ENCODE results near the gene HAND2. TPM values are rescaled to one million over a fixed set of nuclear protein-coding genes. Genes with fewer than 3 reads are reported as not detected.
A peak's percentile ranks its signal among the peaks of the same experiment; 100 is the strongest.

Gene HAND2
- total RNA-seq, 1 donor from 2014 or later = 26.0 TPM

- Histone ChIP-seq H3K4me1 (peaks cover under 1% of the 10 kb centered on the region), H3K27ac (no peak overlapping the region), H3K27me3 (no peaks in the 10 kb centered on the region), H3K9me3 (no peaks in the 10 kb centered on the region), H3K36me3 (no peaks in the 10 kb centered on the region), H3K4me3 (peak overlapping the region; percentile 14 to 36)
- DNase-seq (ENCODE audit: extremely low spot score in 2 of 2) = peak in 1 of 2 donors; percentile 69
- TF ChIP-seq CTCF (IDR thresholded peaks at IDR 0.05) (no peak), POLR2AphosphoS5 (IDR thresholded peaks at IDR 0.05; ENCODE audit: insufficient read depth in 1 of 2, low read depth in 1 of 2) (no peak), POLR2A (IDR thresholded peaks at IDR 0.05) (no peak)
- intact Hi-C loops (cut with DNase I) = no loop called here
Measured at GRCh38 chr4:173500841-173501591, 29.0 kb downstream of the HAND2 start.

- Histone ChIP-seq H3K27me3 (no peaks in the 10 kb centered on the region), H3K27ac (no peak overlapping the region), H3K4me1 (no peaks in the 10 kb centered on the region), H3K36me3 (no peaks in the 10 kb centered on the region), H3K4me3 (no peak overlapping the region), H3K9me3 (no peaks in the 10 kb centered on the region)
- intact Hi-C loops (cut with DNase I) = no loop called here
- TF ChIP-seq POLR2AphosphoS5 (IDR thresholded peaks at IDR 0.05; ENCODE audit: insufficient read depth in 1 of 2, low read depth in 1 of 2) (no peak), POLR2A (IDR thresholded peaks at IDR 0.05) (no peak), CTCF (IDR thresholded peaks at IDR 0.05) (no peak)
- peak in 1 of 2 donors; percentile 77 for DNase-seq (ENCODE audit: extremely low spot score in 2 of 2)
Measured at GRCh38 chr4:173499658-173500535, 30.1 kb downstream of the HAND2 start.

GRCh38 chr4:173498771-173499170 lies 31.3 kb downstream of the HAND2 start:
- Histone ChIP-seq H3K27ac (no peak overlapping the region), H3K36me3 (no peaks in the 10 kb centered on the region), H3K27me3 (no peaks in the 10 kb centered on the region), H3K9me3 (no peaks in the 10 kb centered on the region), H3K4me1 (no peaks in the 10 kb centered on the region), H3K4me3 (no peak overlapping the region)
- intact Hi-C loops (cut with DNase I) = no loop called here
- TF ChIP-seq POLR2A (IDR thresholded peaks at IDR 0.05) (no peak), POLR2AphosphoS5 (IDR thresholded peaks at IDR 0.05; ENCODE audit: insufficient read depth in 1 of 2, low read depth in 1 of 2) (no peak), CTCF (IDR thresholded peaks at IDR 0.05) (no peak)
- no peak for DNase-seq (ENCODE audit: extremely low spot score in 2 of 2)

- no peak for DNase-seq (ENCODE audit: extremely low spot score in 2 of 2)
- intact Hi-C loops (cut with DNase I) = no loop called here
Measured at GRCh38 chr4:173498023-173498422, 32.0 kb downstream of the HAND2 start.

More at GRCh38 chr4:173498023-173498422, 32.0 kb downstream of the HAND2 start:
- no peaks in the 10 kb centered on the region for H3K27me3 ChIP-seq
- TF ChIP-seq POLR2AphosphoS5 (IDR thresholded peaks at IDR 0.05; ENCODE audit: insufficient read depth in 1 of 2, low read depth in 1 of 2) (no peak), CTCF (IDR thresholded peaks at IDR 0.05) (no peak), POLR2A (IDR thresholded peaks at IDR 0.05) (no peak)
- H3K4me1 ChIP-seq = no peaks in the 10 kb centered on the region
- H3K9me3 ChIP-seq = no peaks in the 10 kb centered on the region
- H3K27ac ChIP-seq = no peak overlapping the region
- no peaks in the 10 kb centered on the region for H3K36me3 ChIP-seq
- no peak overlapping the region for H3K4me3 ChIP-seq

All from vagina (tissue), 2 donors.